GM19043 (cell line): Measurements from ENCODE around the gene CD248.
A peak's percentile ranks its signal among the peaks of the same experiment; 100 is the strongest.
"Not testable (repeated sequence)": the region's sequence is repeated elsewhere in the genome, so short reads cannot be mapped to it uniquely, and the experiment has no call there.

ENCODE experiments used
- ATAC-seq: cut with Tn5 transposase; IDR thresholded peaks from one replicate; pipeline ENCODE4 v1.9.1; 2021; ENCODE audit warnings: low read depth; ENCODE audit not compliant: unreplicated experiment

Gene CD248

GRCh38 chr11:66278363-66279091, 38.3 kb downstream of the CD248 start:
- no peak for ATAC-seq

GRCh38 chr11:66277471-66278362, 39.1 kb downstream of the CD248 start, which contains the start of gene CNIH2:
TSS of gene CNIH2 (plus strand) at chr11:66278175. CDS start at chr11:66278457, 282 bp downstream.
- no peak for ATAC-seq

DNA sequence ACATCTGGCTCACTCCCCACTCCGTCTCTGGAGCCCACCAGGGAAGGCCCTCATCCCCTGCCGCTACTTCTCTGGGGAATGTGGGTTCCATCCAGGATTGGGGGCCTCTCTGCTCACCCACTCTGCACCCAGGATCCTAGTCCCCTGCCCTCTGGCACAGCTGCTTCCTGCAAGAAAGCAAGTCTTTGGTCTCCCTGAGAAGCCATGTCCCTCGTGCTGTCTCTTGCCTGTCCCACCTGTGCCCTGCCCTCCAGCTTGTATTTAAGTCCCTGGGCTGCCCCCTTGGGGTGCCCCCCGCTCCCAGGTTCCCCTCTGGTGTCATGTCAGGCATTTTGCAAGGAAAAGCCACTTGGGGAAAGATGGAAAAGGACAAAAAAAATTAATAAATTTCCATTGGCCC, 39.8 kb downstream of the CD248 start:
- ATAC-seq, result not testable (repeated sequence)

DNA sequence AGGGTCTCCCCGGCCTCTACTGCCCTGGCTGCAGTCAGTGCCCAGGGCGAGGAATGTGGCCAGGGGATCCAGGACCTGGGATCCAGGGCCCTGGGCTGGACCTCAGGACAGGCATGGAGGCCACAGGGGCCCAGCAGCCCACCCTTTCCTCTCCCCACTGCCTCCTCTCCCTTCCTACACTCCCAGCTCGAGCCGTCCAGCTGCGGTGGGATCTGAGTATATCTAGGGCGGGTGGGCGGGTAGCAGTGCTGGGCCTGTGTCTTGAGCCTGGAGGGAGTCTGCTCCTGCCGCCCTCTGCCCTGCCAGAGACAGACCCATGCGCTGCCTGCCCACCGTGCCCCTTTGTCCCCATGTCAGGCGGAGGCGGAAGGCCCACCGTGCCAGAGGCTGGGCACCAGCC, 40.2 kb downstream of the CD248 start:
- ATAC-seq, result not testable (repeated sequence)

DNA sequence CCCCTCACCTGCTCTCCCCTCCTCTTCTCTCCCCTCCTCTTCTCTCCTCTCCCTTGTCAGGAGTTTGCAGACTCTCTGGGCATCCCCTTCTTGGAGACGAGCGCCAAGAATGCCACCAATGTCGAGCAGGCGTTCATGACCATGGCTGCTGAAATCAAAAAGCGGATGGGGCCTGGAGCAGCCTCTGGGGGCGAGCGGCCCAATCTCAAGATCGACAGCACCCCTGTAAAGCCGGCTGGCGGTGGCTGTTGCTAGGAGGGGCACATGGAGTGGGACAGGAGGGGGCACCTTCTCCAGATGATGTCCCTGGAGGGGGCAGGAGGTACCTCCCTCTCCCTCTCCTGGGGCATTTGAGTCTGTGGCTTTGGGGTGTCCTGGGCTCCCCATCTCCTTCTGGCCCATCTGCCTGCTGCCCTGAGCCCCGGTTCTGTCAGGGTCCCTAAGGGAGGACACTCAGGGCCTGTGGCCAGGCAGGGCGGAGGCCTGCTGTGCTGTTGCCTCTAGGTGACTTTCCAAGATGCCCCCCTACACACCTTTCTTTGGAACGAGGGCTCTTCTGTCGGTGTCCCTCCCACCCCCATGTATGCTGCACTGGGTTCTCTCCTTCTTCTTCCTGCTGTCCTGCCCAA, 40.7 kb downstream of the CD248 start:
- no peak for ATAC-seq

- ATAC-seq, result no peak
Observed at GRCh38 chr11:66275396-66275795, 41.4 kb downstream of the CD248 start.

DNA sequence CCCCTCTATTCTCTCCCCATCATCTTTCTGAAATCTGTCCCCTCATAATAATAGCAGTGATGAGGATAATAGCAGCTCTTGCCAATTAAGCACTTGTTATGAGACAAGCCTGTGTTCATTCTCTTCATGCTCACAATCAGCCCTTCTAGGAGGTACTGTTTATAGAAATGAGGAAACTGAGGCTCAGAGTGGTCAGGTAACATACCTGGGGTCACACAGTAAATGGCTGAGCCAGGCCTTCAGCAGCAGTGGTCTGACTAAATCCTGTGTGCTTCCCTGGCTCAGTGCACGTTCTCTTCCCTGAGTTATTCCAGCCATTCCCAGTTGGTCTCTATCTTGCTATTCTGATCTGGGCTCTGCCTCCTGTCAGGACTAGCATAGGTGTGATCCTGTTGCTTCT, 42.6 kb downstream of the CD248 start:
- ATAC-seq, result no peak

DNA sequence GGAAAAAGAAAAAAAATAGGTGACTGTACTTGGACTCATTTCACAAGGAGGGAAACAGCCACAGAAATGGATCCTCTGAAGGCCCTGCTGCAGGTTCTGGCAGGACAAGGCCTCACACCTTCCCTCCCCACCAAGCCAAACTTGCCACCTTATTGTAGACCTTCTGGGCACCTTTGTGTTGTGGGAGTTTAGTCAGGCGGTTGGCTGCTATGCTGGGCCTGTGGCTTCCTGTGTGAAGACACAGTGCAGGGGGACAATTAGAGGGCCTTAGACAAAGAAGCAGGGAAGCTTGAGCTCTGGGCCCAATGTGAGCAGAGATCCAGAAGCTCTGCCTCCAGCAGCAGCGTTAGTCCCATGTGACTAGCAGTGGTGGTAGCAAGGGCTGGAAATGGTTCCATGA, 44.2 kb downstream of the CD248 start:
- no peak for ATAC-seq

- ATAC-seq, result no peak
Observed at GRCh38 chr11:66271816-66272215, 45.0 kb downstream of the CD248 start.

- ATAC-seq, result no peak
Observed at GRCh38 chr11:66268952-66269905, 47.6 kb downstream of the CD248 start.

GRCh38 chr11:66268244-66268951, 48.4 kb downstream of the CD248 start, which contains the start of gene RAB1B:
TSS of gene RAB1B (plus strand) at chr11:66268639. CDS start at chr11:66268680, 41 bp downstream.
- peak; percentile 74 for ATAC-seq

GRCh38 chr11:66267379-66268243, 49.2 kb downstream of the CD248 start:
- ATAC-seq, result peak; percentile 43

DNA sequence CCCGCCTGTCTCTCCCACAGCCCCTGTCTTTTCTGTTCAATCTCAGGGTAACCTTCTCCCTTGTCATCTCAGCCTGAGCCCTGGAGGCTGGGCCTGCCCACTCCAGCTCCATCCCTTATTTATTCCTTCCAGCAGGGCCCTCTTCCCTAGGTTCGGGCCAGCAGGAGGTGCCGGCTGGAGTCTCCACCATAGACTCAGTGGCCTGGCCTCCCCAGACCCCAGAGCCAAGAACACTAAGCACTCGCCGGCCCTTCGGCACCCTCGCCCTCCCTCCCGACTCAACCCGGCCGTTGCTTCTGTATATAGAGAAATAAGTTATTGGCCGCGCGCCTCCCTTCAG, 49.8 kb downstream of the CD248 start:
- ATAC-seq, result no peak

DNA sequence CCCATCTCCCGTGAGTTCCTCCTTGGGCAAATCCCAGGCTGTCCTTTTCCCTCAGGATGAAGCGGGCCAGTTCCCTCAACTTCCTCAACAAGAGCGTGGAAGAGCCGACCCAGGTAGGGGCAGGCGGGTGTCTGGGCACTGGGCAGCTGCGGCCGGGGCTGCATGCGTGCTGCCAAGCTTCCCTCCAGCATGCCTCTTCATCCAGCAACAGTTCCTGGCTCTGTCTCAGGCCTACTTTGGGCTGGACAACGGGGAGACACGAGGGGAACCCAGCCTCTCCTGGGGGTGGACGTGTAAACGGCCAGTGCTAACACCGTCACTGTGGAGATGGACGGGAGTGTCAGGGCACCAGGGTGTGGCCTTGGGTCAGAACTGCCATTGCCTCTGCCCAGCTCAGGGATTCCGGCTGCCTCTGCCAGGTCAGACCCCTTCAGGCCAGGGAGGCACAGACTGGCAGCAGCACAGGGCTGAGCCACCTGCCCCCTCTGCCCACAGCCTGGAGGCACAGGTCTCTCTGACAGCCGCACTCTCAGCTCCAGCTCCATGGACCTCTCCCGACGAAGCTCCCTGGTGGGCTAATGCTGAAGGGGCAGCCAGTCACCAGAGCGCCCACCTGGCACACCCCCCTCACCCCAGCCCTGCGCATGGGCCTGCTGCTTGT, 50.3 kb downstream of the CD248 start:
- ATAC-seq, result no peak

DNA sequence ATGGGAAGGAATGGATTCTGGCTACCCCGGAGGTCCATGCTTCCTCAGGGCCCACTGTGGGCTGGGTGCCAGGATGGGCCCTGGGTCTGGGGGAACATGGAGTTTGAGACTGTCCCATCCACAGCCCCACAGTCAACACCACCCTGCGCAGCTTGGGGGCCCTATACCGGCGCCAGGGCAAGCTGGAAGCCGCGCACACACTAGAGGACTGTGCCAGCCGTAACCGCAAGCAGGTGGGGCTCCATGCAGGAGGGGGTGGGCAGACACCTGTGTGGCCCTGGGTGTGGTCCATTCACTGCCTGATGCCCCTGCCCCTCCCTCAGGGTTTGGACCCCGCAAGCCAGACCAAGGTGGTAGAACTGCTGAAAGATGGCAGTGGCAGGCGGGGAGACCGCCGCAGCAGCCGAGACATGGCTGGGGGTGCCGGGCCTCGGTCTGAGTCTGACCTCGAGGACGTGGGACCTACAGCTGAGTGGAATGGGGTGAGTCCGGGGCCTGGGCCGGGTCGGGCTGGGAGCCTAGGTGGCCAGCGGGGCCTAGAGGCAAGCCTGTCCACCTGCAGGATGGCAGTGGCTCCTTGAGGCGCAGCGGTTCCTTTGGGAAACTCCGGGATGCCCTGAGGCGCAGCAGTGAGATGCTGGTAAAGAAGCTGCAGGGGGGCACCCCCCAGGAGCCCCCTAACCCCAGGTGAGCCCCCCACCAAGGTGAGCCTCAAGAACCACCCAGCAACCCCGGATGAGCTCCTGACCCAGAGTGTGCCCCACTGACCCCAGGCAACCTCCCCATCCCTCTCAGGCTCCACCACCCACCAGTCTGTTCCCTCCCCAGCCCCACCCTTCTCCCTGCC, 51.1 kb downstream of the CD248 start:
- ATAC-seq, result no peak

DNA sequence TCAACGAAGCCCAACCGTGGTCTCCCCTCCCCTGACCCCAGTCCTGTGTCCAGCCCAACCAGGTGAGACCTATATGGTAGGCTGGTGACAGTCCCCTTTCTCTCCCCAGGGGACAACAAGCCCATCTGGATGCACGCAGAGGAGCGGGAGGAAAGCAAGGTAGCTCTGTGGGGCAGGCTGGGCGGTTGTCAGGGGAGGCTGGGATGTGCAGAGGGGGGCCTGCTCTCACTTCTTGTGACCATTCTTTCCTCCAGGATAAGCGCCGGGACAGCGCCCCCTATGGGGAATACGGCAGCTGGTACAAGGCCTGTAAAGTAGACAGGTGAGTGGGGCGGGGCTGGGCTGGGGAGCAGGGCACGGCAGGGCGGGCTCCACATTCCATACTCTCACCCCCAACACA, 51.9 kb downstream of the CD248 start:
- ATAC-seq, result no peak
